ENCODE results near the gene ISOC2.
"Not testable (repeated sequence)": the region's sequence is repeated elsewhere in the genome, so short reads cannot be mapped to it uniquely, and the experiment has no call there.

Gene ISOC2

DNA sequence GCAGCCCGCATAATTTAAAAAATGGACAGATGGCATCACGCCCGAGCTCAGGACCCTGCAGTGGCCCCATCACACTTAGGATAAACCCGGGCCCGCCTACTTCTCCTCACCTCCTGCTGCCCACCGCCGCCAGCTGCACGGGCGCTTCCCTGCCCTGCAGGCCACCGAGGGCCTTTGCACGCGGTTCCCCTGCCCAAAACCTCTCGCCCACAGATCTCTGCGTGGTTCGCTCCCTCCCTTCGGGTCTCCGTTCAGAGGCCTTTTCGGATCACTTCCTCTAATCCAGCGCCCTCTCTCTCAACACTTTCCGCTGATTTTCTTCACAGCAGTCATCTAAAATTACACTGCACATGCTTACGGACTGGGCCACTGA lies 20.1 kb downstream of the ISOC2 start:
- Mint-ChIP-seq H3K27ac (peak overlapping the region; percentile 60), H3K4me3 (no peak overlapping the region), H3K27me3 (peaks cover 98% of the 10 kb centered on the region), H3K36me3 (no peaks in the 10 kb centered on the region), H3K4me1 (peaks cover 16% of the 10 kb centered on the region), H3K9me3 (no peaks in the 10 kb centered on the region)
- DNase-seq: no peak
- CTCF ChIA-PET: no interaction called here

DNA sequence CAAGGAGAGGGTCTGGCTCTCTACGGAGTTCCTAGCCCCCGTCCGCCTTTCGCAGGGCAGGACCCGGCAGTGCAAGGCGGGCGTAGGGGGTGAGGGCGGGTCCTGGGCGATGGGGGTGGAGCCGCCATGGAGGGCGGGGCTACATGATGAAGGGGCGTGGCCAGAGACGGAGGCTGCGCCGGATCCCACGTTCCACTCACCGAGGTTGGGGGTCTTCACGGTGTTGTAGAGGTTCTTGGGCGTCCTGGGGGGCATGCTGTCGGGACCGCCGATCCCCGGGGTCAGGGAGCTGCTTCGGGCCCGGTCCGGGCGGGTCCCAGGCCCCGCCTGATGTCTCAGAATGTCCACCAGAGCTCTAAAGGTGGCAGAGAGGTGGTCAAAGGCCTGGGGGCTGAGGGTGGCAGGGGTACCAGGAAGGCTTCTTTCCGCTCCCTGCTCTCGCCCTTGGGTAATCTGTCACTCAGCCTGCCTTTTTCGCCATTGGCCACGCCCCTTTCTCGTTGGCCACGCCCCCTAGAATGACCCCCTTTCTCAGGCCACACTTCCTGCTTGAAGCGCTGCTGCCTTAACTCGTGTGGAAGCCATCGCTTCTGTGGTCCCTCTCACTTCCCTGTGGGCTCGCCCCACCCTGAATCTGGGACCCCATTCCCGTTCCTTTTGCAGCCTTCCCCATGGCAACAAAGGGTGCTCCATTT lies 20.9 kb downstream of the ISOC2 start:
- CTCF ChIA-PET: no interaction called here
- Mint-ChIP-seq H3K9me3 (no peaks in the 10 kb centered on the region), H3K27ac (no peak overlapping the region), H3K27me3 (peaks cover 92% of the 10 kb centered on the region), H3K4me3 (no peak overlapping the region), H3K4me1 (peaks cover 16% of the 10 kb centered on the region), H3K36me3 (no peaks in the 10 kb centered on the region)
- no peak for DNase-seq

DNA sequence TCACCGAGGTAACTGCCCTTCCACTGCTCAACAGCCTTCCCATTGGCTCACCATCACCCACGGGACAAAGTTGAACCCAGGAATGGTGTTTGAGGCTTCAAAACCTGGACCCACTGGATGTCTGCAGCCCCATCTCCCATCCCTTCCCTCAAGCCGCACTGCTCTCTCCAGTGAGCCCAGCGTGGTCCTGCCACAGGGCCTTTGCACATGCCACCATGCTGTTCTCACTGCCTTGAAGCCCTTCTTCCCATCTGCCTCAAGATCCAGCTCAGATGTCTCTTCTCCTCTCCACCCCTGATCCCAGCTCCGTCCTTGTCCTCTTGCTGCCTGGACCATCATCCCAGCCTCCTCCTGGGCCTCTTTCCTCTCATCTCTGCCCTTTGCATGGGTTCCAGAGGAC lies 22.4 kb downstream of the ISOC2 start:
- Mint-ChIP-seq H3K36me3 (no peaks in the 10 kb centered on the region), H3K27ac (peak overlapping the region; percentile 42), H3K4me3 (no peak overlapping the region), H3K27me3 (peaks cover 77% of the 10 kb centered on the region), H3K9me3 (no peaks in the 10 kb centered on the region), H3K4me1 (peaks cover 16% of the 10 kb centered on the region)
- DNase-seq: no peak
- CTCF ChIA-PET: no interaction called here

DNA sequence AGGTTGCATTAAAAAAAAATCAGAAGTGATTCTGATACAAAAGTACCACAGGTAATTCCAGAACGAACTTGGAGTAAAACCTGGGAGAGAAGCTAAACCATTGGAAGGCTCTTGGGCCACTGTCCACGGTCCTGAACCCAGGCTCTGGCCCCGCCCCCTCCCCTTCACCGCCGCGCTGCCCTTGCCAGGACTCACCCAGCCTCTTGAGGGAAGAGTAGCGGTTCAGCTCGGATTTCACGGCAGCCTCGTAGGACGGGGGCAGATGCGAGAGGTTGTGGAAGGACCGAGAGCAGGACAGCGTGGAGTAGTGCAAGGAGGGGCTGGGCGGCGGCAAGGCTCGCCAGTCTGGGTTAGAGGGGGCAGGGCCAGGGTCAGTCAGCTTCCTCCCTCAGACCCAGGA lies 24.0 kb downstream of the ISOC2 start:
- peaks cover 13% of the 10 kb centered on the region for H3K4me1 Mint-ChIP-seq
- H3K4me3 Mint-ChIP-seq: no peak overlapping the region
- peaks cover 1% of the 10 kb centered on the region for H3K36me3 Mint-ChIP-seq
- peaks cover 66% of the 10 kb centered on the region for H3K27me3 Mint-ChIP-seq
- CTCF ChIA-PET: interaction anchor here (1.0 to 1.3 kb wide), 3 partner anchors 16 to 277 kb away, joined by 3 to 8 read pairs (median 3); no protein-coding TSS in a partner anchor
- no peak overlapping the region for H3K27ac Mint-ChIP-seq
- H3K9me3 Mint-ChIP-seq: no peaks in the 10 kb centered on the region
- DNase-seq: peak; percentile 62

DNA sequence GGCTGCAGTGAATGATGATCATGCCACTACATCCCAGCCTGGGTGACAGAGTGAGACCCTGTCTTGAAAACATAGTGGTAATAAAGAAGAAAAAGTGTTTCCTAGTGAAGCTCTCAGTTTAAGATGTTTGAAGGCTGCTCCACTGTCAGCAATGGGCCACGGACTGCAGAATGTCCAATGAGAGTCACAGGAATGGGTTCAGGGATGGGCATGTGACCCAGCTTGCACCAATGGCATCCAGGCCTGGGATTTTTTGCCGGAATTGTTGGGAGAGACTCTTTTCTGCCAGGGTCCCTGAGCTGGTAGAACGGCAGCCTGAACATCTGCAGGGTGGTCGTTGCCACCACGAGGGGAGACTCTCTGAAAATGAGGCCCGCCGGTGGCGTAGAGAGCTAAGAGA lies 24.6 kb downstream of the ISOC2 start:
- Mint-ChIP-seq H3K27ac (no peak overlapping the region), H3K9me3 (peaks cover 2% of the 10 kb centered on the region), H3K4me3 (no peak overlapping the region), H3K36me3 (peaks cover 1% of the 10 kb centered on the region), H3K27me3 (peaks cover 66% of the 10 kb centered on the region), H3K4me1 (peaks cover 12% of the 10 kb centered on the region)
- CTCF ChIA-PET: interaction anchor here (1.0 to 1.3 kb wide), 3 partner anchors 17 to 276 kb away, joined by 3 to 8 read pairs (median 3); no protein-coding TSS in a partner anchor
- no peak for DNase-seq

DNA sequence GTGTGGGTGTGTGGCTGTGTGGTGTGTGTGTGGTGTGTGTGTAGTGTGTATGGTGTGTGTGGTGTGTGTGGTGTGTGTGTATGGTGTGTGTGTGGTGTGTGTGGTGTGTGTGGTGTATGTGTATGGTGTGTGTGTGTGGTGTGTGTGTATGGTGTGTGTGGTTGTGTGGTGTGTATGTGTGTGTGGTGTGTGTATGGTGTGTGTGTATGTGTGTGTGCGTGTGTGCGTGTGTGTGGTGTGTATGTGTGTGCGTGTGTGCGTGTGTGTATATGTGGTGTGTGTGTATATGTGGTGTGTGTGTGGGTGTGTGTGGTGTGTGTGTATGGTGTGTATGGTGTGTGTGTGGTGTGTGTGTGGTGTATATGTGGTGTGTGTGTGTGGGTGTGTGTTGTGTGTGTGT lies 26.4 kb downstream of the ISOC2 start:
- Mint-ChIP-seq H3K9me3 (peaks cover 7% of the 10 kb centered on the region), H3K4me3 (no peak overlapping the region), H3K4me1 (no peaks in the 10 kb centered on the region), H3K36me3 (peaks cover 1% of the 10 kb centered on the region), H3K27ac (no peak overlapping the region), H3K27me3 (peaks cover 64% of the 10 kb centered on the region)
- DNase-seq: no peak
- CTCF ChIA-PET: no interaction called here

DNA sequence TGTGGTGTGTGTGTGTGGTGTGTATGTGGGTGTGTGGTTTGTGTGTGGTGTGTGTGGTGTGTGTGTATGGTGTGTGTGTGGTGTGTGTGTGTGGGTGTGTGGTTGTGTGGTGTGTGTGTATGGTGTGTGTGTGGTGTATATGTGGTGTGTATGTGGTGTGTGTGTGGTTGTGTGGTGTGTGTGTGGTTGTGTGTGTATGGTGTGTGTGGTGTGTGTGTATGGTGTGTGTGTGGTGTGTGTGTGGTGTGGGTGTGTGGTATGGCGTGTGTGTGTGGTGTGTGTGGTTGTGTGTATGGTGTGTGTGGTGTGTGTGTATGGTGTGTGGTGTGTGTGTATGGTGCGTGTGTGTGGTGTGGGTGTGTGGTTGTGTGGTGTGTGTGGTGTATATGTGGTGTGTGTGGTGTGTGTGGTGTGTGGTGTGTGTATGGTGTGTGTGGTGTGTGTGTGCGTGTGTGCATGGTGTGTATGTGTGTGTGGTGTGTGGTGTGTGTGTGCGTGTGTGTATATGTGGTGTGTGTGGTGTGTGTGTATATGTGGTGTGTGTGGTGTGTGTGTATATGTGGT lies 27.0 kb downstream of the ISOC2 start:
- no peaks in the 10 kb centered on the region for H3K4me1 Mint-ChIP-seq
- no peak overlapping the region for H3K27ac Mint-ChIP-seq
- no peak overlapping the region for H3K4me3 Mint-ChIP-seq
- CTCF ChIA-PET: no interaction called here
- no peak for DNase-seq
- H3K9me3 Mint-ChIP-seq: peaks cover 7% of the 10 kb centered on the region
- H3K27me3 Mint-ChIP-seq: peaks cover 65% of the 10 kb centered on the region
- peaks cover 1% of the 10 kb centered on the region for H3K36me3 Mint-ChIP-seq

DNA sequence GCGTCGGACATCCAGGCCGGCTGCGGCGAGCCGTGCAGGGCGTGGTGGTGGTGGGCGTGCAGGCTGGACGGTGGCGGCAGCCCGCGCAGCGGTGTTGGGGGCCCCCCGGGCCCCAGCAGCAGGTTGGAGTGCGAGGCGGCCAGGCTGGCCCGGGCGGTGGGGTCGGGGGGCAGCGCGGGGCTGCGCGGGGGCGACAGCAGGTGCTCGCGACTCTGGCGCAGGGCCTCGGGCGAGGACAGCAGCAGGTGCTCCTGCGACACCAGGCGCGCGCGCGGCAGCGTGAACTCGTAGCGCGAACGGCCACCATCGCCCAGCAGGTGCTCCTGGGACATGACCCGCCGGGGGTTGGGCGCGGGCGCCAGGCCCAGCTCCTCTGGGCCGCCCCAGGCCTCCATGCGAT lies 28.1 kb downstream of the ISOC2 start:
- CTCF ChIA-PET: no interaction called here
- Mint-ChIP-seq H3K36me3 (peaks cover 1% of the 10 kb centered on the region), H3K9me3 (peaks cover 7% of the 10 kb centered on the region), H3K27ac (no peak overlapping the region), H3K4me1 (no peaks in the 10 kb centered on the region), H3K4me3 (no peak overlapping the region), H3K27me3 (peaks cover 65% of the 10 kb centered on the region)
- DNase-seq: no peak

DNA sequence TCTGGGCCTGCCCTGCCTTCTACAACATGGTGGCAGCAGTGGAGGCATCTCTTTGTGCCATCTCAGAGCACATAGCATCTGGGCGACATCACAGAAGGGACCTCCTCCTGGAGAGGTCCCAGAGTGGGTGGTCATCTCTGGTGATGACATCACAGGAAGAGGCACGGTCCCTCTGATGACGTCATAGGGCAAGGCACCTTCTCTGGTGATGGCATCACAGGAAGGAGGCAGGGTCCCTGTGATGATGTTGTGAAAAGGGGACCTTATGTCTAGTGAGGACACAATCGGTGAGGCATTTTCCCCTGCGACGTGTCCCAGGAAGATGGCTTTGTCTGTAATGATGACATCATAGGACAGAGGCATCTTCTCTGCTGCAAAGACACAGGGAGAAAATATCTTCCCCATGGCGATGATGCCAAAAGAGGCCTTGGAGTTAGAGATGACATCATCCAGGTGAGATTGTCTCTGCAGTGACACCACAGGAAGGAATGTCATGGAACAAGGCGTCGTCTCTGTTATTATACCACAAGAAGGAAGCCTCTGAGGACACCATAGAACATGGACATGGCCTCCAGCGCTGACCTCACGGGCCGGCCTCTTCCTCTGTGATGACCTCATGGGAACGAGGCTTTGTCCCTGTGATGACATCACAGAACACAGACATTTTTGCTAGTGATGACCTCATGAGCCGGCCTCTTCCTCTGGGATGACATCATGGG lies 29.0 kb downstream of the ISOC2 start:
- Mint-ChIP-seq H3K9me3 (peaks cover 7% of the 10 kb centered on the region), H3K4me3 (no peak overlapping the region), H3K27ac (no peak overlapping the region), H3K4me1 (no peaks in the 10 kb centered on the region), H3K36me3 (peaks cover 1% of the 10 kb centered on the region), H3K27me3 (peaks cover 56% of the 10 kb centered on the region)
- DNase-seq: no peak
- CTCF ChIA-PET: no interaction called here

DNA sequence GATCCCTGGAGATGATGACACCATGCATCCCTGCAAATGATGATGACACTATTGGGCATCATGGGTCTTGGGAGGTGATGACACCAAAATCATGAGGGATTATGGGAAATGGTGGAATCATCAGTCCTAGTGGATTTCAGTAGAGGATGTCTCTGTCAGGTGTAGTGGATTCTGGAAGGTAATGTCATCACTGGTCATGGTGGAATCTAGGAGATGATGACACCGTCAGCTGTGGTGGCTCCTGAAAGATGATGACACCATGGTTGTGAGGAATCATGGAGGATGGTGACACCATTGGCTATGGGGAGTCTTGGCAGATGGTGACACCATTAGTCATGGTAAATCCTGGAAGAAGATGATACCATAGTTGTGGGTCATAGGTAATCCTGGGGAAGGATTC lies 30.3 kb downstream of the ISOC2 start:
- Mint-ChIP-seq H3K4me1 (no peaks in the 10 kb centered on the region), H3K36me3 (peaks cover 1% of the 10 kb centered on the region), H3K4me3 (no peak overlapping the region), H3K9me3 (peaks cover 7% of the 10 kb centered on the region), H3K27ac (peak overlapping the region; percentile 33), H3K27me3 (peaks cover 45% of the 10 kb centered on the region)
- DNase-seq: no peak
- CTCF ChIA-PET: no interaction called here

DNA sequence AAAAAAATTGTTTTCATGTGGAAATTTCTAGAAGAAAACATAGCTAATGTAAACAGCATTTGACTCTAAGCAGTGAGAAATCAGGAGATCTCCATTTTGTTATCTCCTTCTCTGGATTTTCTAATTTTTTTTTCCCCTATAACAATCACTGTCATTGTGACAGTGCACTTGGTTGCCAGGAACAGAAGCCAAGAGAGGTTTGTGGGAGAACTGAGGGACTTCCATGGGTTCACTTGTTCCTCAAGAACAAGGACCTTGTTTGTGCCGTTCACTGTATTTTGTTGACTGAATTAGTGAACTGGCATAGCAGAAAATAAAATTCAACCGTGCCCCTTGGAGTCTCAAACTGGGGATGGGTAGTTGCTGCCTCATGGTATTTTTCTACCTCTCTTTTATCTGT lies 35.4 kb downstream of the ISOC2 start:
- Mint-ChIP-seq H3K36me3 (no peaks in the 10 kb centered on the region), H3K27ac (no peak overlapping the region), H3K27me3 (peaks cover 47% of the 10 kb centered on the region), H3K9me3 (peaks cover 2% of the 10 kb centered on the region), H3K4me3 (no peak overlapping the region), H3K4me1 (peaks cover 12% of the 10 kb centered on the region)
- CTCF ChIA-PET: no interaction called here
- DNase-seq: no peak

DNA sequence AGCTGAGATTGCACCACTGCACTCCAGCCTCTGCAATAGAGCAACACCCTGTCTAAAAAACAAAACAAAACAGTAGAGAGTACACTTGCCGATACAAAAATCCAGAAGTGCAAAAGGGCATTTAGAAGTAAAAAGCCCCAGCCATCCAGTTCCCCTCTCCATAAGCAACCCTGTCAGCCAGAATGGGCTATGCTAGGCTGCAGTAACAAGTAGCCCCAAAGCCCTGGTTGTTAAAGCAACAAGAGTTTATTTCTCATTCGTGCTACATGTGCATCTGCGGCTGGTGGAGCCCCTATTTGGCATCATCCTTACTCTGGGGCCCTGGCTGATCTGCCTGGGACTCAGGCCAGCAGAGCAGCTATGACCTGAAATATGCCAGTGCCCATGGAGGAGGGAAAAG lies 36.9 kb downstream of the ISOC2 start:
- CTCF ChIA-PET: interaction anchor here (1.1 kb wide), 1 partner anchor 132 kb away, joined by 3 read pairs; no protein-coding TSS in a partner anchor
- Mint-ChIP-seq H3K4me1 (peaks cover 22% of the 10 kb centered on the region), H3K27ac (no peak overlapping the region), H3K36me3 (no peaks in the 10 kb centered on the region), H3K27me3 (peaks cover 41% of the 10 kb centered on the region), H3K9me3 (no peaks in the 10 kb centered on the region), H3K4me3 (no peak overlapping the region)
- DNase-seq: no peak

DNA sequence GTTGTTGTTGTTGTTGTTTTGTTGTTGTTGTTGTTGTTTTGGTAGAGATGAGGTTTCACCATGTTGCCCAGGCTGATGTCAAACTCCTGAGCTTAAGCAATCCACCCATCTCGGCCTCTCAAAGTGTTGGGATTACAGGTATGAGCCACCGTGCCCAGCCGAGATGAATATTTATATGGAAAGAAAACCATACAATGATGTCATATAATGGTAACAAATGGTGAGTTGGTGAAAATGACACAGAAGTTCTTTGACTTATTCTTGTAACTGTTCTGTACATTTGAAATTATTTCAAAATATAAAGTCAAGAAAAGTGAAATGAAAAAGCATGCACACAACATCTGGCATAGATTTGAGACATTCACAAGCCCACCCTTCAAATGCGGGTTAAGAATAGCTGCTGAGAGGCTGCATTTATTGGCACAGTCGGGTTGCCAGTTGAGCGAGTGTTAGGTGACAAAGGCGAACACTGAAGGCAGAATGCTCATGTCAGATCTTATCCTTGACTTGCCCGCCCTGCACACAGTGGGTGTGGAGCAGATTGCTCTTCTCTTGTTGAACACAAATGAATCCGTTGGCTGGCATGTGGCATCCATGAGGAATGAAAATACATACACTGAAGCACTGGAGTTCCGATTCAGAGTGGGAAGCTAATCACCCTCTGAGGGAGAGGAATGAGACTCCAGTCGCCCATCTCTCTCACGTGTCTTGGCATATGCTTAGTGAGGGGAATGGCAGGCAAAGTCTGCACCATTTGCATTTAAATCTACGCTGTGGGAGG lies 38.0 kb downstream of the ISOC2 start:
- Mint-ChIP-seq H3K36me3 (no peaks in the 10 kb centered on the region), H3K4me3 (no peak overlapping the region), H3K4me1 (peaks cover 23% of the 10 kb centered on the region)

DNA sequence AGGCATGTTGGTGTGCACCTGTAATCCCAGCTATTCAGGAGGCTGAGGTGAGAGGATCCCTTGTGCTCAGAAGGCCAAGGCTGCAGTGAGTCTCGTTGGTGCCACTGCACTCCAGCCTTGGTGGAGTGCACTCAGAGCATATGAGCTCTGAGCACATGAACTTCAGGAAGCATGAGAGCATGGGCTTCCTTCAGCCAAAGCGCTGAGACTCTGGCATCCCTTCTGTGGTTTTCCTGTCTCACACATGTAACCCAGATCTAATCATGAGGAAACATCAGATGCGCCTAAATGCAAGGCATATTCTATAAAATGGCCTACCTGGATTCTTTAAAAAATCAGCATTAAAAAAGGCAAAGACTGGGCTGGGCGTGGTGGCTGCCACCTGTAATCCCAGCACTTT lies 40.2 kb downstream of the ISOC2 start:
- H3K9me3 Mint-ChIP-seq, H3K4me3 Mint-ChIP-seq, H3K36me3 Mint-ChIP-seq, CTCF ChIA-PET: not testable (repeated sequence)
- Mint-ChIP-seq H3K27ac (peak overlapping the region; percentile 45), H3K4me1 (peaks cover 32% of the 10 kb centered on the region), H3K27me3 (peaks cover 42% of the 10 kb centered on the region)
- DNase-seq: peak; percentile 56

More for the DNA sequence above, 38.0 kb downstream of the ISOC2 start:
- no peak for DNase-seq
- Mint-ChIP-seq H3K9me3 (no peaks in the 10 kb centered on the region), H3K27ac (no peak overlapping the region), H3K27me3 (peaks cover 35% of the 10 kb centered on the region)
- CTCF ChIA-PET: no interaction called here
